Activated gamma-delta T cell (primary cell): ENCODE data around the gene MED15.
"Not testable (repeated sequence)": the region's sequence is repeated elsewhere in the genome, so short reads cannot be mapped to it uniquely, and the experiment has no call there.

Experiments
- DNase-seq: peaks from one replicate; lab custom pipeline; 2025; lab: John Stamatoyannopoulos, UW

Gene MED15

DNA sequence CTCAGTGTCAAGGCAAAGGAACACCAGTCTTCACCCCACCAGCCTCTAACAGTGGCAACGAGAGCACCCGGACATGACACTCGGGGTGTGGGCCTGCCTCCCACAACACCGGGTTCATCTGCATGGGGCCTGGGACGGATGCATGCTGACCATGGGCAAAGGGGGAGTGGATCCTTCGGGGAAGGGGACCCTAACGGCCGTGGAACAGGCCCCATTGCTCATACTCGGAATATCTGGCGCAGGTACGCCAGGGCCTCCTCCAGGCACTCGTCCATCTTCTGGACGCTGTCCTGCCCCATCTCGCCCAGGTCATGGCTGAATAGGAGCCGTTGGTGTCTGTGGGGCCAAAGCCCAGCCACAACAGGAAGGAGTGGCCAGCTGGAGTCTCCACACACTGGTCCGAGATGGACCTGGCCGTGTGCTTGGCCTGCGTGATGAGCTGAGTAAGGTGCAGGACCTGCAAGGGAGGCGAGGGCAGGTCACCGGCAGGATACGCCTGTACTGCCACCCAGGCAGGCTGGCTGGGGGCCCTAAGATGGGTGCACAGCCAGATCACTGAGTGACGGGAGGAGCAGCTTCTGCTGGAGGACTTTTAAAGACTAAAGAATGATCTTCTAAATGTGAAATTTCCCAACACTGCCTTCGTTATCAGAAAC is 96.8 kb downstream of the MED15 start:
- DNase-seq: no peak

DNA sequence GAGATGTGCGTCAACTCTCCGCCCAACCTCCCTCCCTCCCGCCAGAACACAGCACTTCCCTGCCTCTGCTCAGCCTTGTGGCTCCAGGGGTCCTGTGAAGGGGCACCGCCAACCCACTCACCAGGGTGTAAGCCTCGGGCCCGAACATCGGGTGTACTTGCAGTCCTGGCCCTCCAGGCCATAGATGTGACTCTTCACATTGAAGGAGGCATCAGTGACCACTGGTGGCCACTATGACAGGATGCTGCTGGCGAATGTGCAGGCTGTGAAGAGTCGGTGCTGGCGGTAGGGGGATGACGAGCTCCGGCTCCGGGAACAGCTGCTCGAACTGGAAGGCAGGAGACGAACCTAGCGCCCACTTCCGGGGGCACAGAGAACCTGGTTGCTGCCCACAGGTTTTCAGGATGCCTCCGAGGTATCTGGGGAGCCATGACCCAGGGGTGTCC is 97.4 kb downstream of the MED15 start:
- DNase-seq: no peak

DNA sequence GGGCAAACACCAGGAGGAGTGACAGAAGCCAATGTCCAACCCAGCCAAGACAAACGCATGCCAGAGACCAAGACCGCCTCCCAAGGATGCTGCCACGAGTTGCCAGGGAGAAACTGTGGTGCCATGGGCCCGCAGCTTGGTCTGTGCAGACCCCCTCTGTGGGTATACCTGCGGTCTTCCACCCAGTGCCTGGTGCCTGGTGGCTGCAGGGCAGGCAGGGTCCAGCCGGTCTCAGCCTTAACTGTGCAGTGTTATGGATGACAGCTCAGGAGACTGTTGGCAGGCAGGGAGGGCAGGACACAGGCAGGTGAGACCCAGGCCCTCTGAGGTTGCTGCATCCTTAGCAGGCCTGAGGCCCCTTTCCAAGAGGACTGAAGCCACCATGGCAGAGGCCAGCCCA is 97.9 kb downstream of the MED15 start:
- DNase-seq: no peak

DNA sequence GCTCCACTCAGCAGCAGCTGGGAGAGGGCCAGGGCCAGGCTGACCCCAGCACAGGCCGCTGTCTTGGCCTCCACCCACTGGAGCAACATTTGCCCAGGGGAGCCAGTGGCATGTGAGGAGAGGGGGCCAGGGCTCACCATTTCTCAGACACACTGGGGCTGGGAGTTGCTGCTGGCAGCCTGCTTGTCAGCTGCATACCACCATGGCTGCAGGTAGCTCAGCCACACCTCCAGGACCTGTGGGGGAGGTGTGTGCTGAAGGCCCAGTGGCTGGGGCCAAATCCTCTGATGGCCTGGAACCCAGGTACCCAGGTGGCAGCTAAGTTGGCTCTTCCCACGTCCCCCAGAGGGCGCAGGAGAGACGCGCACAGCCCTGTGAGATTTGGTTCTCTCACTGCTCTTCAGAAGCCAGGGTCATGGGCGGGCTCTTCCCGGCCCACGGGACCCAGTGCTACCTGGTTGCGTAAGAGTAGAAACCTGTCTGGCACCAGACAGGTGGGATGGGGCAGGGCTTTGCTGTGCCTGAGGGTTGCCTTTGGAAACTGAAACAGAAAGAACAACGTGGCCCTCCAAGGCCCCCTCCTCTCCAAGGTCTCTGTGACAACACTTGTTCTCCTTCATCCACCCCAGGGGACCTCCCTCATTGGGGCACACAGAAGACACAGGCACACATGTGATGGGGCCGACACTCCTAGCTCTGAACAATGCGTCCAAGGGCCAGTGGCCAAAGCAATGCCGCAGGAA is 98.8 kb downstream of the MED15 start:
- DNase-seq: no peak

DNA sequence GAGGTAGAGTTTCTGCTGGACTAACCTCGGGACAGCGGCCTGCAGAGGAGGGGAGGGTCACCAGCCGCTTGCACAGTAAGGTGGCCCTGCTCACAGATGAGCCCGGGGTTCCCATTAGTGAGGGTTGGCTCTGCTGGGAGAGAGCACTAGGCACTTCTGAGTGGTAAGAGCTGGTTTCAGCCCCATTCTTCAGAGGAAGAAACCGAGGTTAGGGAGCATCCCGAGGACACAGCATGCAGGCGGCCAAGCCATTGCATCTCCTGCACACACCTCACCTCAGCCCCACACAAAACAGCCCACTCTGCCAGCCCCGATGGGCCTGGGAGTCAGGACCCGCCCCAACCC is 99.3 kb downstream of the MED15 start:
- DNase-seq: no peak

DNA sequence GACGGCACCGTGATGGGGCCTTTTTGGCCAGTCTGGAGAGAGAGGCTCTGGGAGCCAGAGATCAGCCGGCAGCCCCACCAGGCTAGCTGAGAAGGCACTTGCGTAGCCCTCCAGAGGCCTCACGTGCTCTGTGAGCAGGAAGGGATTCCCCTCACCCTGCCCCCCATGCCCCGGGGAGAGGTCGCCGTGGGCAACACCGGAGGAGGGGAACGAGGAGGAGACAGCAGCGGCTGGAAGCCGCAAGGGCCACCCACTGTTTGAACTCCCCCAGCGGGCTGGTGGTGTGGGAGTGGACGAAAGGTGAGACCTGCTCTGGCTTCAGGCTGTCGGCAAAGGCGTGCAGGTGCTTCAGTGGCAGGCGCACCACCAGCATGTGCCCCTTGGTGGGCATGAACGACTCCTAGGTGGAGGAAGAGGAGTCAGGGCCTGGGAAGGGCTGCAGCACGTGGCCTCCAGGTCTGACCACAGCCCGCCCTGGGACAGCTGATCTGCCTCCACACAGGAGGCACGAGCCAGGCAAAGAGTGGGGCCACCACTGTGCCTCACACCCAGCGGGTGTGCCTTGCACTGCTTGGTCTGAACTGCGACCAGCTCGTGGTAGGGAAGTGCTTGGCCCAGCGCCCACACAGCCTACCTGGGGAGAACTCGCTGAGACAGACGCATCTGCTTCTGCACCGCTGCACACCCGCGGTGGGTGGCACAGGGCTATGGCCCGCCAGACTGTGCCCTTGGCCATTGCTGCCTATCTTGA is 99.9 kb downstream of the MED15 start:
- no peak for DNase-seq

DNA sequence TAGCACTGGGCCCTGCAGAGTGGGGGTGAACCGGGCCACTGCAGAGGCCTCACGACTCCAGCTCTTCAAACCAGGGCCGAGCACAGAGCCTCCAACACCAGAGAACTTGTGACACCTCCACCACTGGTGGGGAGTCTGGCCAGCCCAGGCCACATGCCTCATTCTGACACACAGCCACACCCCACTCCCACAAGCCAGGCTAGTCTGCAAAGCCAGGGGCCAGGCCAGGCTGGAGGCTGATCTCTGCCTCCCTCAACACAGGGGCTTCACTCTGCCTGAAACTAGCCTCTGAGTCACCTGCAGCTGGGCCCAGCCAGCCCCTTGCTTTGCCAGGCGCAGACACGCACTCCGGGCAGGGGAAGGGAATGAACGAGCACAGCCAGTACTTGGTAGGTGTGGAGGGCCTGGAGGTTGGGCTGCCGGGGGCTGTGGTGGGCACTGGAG is 102.9 kb downstream of the MED15 start:
- DNase-seq: no peak

DNA sequence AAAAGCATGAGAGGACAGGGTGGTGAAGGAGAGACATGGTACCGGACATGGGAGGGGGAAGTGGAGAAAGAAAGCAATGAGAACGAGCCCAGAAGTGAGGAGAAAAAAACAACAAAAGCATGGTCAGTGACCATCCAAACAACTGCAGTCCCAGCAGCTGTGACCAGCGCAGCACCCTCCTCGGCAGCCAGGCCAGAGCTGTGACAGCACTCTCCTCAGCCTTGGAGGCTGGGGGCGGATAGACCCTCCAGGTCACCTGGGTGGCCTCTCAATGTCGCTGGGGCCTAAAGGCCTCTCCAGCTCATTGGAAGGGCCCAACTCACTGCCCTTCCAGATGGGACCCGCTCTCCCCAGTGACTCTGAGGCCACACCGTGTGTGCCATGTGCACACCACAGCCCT is 103.3 kb downstream of the MED15 start:
- no peak for DNase-seq

DNA sequence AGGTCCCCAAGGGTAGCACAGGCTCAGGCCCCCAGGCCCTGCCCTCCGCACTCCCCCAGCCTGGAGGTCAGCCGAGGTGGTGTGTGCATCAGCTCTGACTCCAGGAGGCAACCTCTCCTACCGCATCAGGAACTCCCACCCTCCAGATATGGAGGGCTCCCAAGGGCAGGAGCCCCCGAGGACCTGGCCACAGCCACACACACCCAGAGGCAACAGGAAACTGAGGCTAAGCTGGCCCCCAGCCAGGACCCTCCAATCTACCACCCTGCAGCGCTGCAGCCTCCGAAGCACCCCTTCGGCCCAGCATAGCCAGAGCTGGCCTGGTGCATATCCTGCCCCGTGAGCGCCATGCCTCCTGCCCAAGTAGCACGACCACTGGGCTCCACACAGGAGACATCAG is 104.0 kb downstream of the MED15 start:
- no peak for DNase-seq

DNA sequence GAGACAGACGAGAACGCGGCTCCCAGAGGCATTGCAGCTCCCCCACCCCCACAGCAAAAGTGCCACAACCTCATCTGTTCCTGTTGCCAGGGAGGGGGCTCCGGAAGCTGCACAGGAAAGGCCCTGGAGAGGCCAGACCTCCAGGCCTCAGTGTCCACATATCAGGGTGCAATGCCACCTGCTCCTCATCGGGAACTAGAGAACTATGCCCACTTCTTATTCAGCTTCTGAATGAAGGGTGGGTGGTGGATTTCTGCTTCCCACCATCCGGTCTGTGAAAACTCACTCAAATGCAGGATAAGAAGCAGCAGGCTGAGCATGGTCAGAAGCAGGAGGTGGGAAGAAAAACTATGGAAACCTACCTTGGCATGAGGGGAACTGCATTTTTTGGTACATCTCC is 105.9 kb downstream of the MED15 start:
- no peak for DNase-seq

DNA sequence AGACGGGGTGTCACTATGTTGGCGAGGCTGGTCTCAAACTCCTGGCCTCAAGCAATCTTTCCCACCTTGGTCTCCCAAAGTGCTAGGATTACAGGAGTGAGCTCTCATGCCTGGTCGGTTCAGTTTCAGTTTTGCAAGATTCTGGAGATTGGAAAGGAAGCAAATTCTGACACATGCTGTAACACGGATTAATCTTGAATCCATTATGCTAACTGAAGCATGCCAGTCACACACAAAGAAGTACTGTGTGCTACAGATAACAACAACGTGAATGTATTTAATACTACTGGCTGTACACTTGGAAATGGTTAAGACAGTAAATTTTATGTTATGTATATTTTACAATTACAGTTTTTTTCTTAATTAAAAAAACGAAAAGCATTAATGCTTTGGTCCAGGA is 107.6 kb downstream of the MED15 start:
- DNase-seq: no peak

DNA sequence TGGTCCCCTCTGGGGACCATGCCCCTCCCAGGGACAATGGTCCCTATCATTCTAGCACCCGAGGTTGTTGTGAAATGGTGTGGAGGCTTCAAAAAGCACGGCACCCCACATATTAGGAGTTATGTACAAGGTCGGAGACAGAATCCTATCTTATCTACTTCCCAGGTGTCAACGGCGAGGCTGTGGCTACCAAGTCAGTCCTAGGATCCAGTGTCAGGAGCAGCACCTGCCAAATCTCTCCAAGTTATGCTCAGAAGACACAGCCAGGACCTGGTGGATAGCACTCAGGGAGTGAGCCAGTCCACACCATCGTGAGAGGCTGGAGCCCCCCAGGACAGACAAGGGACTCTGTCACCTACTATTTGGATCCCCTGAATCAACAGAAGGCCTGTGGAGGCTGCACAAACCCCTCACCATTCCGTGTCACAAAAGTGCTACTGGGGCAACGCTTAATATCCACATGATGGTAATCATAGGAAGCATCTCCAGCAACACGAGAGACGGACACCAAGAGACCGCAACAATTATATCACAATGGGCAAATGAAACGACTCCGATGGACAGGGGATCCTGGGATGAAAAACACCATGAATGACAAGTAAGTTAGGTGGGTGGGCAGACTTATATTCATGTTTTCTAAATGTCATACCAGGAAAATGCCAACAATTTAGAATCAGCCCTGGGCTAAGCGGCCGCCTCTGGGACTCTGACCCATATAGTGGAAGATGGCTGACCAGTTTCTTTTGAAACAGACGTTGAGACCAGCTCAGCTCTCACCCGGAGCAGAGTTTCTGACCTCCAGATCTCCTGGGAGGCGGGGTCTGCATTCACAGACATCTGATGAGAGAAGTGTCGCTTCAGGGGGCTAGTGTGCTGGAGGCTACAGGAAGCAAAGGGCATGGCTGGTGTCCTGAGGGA is 108.4 kb downstream of the MED15 start:
- DNase-seq: no peak

DNA sequence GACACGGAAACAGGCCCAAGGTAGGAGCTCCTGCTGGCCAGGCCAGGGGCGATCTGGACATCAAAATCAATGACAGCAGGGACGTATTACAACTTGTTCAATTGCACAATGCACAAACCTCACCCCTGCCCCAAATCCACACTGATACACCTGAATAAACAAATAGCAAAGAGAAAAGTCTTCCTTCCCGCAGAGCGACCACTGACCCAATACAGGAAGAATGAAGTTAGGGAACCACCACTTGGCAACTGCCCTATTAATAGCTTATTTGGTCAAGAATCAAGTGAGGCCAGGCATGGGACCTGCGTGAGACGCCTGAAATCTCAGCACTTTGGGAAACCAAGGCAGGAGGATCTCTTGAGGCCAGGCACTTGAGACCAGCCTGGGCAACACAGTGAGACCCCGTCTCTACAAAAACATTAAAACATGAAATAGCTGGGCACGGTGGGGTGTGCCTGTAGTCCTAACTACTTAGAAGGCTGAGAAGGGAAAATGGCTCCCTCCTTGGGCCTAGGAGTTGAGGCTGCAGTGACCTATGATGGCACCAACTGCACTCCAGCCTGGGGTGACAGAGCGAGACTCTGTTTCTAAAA is 109.1 kb downstream of the MED15 start:
- no peak for DNase-seq

DNA sequence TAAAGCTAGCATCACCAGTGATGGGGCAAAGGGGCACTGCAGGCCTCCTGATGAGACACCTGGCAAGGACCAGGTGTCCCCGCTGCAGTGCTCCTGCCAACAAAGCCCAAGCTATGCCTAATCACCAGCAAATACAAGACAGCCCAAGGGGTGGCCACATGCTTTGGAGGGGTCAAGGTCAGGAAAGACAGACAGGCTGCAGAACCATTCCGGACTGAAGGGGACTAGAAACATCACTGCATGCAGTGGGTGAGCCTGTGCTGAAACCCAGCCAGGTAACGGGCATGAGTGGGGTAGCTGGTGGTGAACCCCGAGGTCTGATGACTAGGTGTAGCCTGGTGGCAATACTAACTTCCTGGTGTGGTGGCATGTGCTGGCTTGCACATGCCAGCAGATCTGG is 111.1 kb downstream of the MED15 start:
- no peak for DNase-seq

DNA sequence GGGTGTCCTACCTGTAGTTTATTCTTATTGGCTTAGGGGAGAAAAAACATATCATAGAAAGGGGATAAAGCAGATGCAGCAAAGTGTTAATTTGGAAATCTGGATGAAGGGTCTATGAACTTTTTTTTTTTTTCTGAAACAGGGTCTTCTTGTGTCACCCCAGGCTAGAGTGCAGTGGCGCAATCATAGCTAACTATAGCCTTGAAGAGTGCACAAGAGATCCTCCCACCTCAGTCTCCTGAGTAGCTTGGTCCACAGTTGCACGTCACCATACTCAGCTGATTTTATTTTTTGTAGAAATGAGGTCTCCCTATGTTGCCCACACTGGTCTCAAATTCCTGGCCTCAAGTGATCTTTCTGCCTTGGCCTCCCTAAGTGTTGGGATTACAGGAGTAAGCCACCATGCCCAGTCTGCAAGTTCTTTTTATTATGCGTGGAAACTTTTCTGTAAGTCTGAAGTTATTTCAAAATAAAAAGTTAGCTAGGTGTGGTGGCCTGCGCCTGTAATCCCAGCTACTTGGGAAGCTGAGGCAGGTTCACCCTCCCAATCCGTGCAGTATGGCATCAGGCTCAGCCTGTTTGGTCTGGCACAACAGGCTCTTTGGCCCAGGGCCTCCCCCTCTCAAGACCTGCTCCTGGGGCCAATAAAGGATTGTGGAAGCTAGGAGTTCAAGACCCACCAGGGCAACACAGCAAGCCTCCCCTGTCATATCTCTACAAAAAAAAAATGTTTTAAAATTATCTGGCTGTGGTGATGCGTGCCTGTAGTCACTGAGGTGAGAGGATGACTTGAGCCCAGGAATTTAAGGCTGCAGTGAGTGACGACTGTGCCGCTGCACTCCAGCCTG is 111.9 kb downstream of the MED15 start:
- DNase-seq: no peak

DNA sequence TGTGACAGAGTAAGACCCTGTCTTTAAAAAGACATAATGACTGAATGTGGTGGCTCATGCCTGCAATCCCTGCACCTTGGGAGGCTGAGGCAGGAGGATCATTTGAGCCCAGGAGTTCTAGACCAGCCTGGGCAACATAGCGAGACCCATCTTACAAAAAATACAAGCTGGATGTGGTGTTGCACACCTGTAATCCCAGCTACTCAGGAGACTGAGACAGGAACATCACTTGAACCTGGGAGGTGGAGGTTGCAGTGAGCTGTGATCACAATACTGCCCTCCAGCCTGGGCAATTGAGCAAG is 112.4 kb downstream of the MED15 start:
- not testable (repeated sequence) for DNase-seq

DNA sequence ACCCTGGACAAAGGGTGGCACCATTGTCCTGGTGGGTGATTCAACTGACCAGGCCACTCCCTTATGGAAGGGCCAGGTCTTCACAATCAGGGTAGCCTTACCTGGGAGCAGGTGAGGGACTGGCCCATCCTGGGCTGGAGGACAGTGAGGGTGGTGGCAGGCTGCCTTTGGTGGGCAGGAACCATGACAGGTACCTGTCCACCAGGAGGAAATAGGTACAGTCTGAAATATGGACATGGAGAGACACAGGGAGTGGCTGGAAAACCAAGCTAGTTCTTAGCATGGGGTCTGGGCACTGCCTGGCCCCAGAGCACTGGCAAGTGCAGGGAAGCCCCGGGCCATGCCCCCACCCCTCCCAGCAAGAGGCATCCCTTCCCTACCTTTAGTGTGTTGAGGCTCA is 113.8 kb downstream of the MED15 start:
- DNase-seq: no peak

DNA sequence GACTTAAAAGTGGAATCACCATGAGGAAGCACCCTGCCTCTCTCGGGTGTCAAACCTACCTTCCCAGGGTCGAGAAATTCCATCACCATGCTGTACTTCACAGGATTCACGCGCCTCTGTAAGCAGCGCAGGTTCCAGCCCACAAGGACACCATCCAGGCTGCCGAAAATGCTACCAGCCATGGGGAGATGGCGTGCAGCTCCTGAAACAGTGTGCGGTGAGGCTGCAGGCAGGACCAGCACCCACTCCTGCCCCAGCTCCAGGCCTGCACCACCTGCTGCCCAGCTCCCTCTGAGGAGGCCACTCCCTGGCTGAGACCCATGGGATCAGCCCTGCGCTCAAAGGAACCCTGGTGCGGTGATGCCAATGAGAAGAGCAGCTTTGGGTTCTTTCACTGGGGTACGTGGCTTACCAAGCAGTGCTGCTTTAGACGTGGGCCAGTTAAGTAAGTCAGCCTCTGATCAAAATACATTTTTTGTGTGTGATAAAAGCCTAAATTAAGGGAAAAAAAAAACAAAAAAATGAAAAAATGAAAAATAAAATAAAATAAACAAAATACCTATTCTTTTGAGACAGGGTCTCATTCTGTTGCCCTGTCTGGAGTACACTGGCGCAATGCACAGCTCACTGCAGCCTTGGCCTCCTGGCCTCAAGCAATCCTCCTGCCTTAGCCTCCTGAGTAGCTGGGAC is 115.4 kb downstream of the MED15 start:
- no peak for DNase-seq

DNA sequence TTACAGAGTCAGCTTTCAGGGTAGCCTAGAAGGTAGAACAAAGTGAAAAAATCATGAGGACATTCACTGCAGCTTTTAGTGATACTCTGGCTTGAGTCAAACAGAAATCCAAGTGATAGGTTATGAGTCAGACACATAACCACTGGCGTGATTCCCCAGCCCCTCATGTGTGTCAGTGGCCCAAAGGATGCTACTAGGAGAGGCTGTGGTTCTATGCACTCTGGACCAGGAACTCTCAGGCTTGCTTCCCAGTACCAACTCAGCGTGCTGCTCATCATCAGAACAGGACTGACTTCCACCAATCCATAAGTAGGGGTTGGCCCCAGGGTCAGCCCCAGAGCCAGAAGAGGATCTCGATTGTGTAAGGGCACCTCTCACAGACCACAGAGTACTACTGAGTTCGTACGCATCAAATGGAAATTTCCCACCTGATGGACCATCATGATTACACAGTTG is 116.8 kb downstream of the MED15 start:
- DNase-seq: no peak

DNA sequence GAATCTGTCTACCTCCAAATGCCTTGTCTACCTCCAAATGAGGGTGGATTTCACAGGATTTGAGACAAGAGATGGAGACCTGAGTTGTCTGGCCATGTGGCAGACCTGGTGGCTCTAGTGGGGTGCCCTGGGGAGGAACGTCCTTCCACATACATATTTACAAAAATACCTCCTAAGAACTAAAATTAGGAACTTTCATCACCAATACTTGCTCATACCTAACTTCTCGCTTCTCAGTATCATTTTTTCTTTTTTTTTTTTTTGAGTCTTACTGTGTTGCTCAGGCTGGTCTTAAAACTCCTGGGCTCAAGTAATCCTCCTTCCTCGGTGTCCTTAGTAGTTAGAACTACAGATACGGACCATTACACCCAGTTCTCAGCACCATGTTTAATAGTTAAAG is 117.9 kb downstream of the MED15 start:
- no peak for DNase-seq
